SK-N-MC (cell line): ENCODE data around the gene EIF2A.
"Not testable (repeated sequence)": the region's sequence is repeated elsewhere in the genome, so short reads cannot be mapped to it uniquely, and the experiment has no call there.

Source experiments
- EZH2 ChIP-seq: fragments of 200-600 bp; sonication (generic); IDR thresholded peaks from one replicate; pipeline ENCODE4 v1.6.1; 2017; ENCODE audit warnings: antibody characterized with exemption
- POLR2AphosphoS5 ChIP-seq: IDR thresholded peaks from 2 replicates; pipeline ENCODE4 v1.6.1; 2012; ENCODE audit warnings: mild to moderate bottlenecking, low read depth, low read length, borderline replicate concordance

DNA sequence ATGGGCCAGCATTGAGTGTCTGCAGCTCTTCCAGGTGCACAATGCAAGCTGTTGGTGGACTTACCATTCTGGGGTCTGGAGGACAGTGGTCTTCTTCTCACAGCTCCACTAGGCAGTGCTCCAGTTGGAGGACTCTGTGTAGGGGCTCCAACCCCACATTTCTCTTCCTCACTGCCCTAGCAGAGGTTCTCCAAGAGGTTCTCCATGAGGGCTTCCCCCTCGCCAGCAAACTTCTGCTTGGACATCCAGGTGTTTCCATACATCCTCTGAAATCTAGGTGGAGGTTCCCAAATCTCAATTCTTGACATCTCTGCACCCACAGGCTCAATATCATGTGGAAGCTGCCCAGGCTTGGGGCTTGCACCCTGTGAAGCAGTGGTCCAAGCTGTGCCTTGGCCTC, 45.6 kb upstream of the EIF2A start:
- not testable (repeated sequence) for TF ChIP-seq POLR2AphosphoS5, EZH2
